NCI-H748 (cell line): Measurements from ENCODE around the gene DHX34.
"Not testable (repeated sequence)": the region's sequence is repeated elsewhere in the genome, so short reads cannot be mapped to it uniquely, and the experiment has no call there.

Experiments used
- DNase-seq: peaks from one replicate; lab custom pipeline; 2025; ENCODE audit not compliant: unreplicated experiment; lab: John Stamatoyannopoulos, UW

The DHX34 gene

DNA sequence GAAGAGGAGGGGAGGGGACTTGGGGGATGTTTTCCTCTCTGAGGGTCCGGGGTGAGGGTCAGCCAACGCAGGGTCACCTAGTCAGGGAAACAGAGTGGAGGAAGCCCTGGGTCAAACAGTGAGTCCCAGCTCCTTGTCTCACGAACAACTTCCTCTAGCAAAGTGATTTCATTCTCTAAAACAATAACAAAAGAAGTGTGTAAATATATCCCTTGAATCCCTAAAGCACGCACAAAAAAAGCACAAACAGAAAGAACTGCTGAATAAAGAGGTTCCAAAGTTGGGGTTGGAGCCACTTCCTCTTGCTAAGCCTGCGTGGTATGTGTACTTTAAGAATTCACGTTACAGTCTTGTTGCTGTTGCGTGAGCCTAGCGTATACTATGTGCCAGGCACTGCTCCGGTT, 18.6 kb upstream of the DHX34 start:
- DNase-seq = no peak

DNA sequence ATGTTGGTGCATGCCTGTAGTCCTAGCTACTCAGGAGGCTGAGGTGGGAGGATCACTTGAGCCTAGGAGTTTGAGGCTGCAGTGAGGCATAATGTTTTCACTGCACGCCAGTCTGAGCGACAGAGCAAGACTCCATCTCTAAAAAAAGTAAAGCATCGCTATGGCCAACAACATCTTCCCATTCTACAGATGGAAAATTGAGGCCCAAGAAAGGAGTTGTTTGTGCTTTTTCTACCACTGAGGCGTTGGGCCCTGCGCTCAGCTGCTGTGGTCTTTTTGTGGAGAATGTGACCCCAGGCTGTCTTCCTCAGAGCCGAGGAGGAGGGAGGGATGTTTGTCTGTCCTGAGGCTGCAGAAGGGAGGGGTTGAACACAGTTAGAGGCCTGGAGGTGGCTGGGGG, 17.6 kb upstream of the DHX34 start:
- no peak for DNase-seq

DNA sequence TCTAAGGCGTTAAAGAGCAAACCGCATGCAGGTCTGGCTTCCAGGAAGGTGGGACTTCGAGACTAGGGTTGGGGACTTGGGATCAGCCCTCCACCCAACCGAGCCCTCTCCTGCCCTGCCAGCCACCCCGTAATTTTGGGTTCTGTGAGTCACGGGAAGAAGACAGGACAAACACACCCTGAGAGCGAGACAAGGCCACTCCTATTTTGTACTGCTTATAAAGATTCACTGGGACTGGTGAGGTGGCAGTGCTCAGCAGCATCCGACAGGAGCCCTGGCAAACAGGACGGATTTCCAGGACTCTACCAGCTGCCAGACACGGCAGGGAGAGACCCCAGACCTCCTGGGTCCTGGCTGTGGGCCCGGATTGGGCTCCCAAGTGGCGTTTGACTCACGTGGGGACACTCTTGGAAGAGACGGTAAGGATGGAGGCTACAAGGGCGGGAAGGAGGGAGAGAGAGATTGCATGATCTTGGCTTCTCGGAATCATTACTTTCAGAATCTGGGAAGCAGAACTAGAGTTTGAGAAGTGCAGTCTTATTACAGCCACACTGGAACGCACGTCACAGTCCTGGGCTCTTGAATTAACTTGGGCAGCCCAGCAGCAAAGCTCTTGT, 17.1 kb upstream of the DHX34 start, which contains the start of gene C5AR2:
Gene C5AR2 (plus strand): TSS at position 245 of the 617 bp plus-strand sequence. CDS start 8,625 bp downstream, outside the sequence.
- no peak for DNase-seq

DNA sequence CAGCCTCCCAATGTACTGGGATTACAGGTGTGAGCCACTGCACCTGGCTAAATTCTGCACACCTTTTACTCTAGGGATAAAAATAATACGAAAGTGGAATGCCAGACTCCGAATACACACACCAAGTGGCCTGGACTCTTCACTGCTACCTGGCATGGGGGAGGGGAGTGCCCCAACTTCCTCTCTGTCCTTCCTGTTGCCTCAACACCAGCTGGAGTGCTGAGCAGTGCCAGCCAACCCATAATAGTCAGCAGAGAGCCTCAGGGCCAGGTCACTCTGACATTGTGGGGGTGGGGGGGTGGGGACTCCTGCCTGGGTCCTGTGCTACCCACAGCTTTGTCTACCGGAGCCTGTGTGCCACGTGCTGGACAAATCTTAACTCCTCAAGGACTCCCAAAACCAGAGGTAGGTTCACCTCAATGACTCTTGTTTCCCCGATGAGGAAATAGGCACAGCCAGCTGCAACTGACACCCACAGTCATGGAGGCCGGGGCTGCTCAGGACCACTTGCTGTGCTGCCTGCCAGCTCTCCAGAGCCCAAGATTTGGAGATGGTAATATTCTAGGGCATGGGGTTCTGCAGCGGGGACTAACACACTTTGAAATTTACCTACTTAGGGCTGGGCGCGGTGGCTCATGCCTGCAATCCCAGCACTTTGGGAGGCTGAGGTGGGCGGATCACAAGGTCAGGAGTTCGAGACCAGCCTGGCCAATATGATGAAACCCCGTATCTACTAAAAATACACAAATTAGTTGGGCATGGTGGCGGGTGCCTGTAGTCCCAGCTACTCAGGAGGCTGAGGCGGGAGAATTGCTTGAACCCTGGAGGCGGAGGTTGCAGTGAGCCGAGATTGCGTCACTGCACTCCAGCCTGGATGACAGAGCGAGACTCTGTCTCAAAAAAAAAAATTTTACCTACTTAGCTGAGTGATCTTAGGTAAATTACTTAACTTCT, 12.1 kb upstream of the DHX34 start:
- DNase-seq = not testable (repeated sequence)

DNA sequence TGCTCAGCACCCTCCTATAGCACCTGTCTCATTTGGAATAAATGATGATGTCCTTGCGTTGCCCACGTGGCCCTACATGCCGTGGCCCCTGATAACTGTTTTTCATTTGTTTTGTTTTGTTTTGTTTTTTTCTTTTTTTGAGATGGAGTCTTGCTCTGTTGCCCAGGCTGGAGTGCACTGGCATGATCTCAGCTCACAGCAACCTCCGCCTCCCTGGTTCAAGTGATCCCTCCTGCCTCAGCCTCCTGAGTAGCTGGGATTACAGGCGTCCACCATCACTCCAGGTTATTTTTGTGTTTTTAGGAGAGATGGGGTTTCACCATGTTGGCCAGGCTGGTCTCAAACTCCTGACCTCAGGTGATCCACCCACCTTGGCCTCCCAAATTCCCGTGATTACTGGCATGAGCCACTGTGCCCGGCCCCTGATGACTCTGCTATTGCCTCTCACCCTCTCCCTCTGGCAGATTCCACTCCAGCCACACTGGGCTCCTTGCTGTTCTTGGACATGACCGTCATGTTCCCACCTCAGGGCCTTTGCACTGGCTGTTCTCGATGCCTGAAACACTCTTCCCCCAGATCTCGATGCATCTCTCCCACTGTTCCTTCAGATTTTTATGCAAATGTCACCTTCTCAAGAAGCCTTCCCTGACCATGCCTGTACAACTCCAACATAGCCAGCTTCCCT, 9.8 kb upstream of the DHX34 start:
- DNase-seq = no peak

DNA sequence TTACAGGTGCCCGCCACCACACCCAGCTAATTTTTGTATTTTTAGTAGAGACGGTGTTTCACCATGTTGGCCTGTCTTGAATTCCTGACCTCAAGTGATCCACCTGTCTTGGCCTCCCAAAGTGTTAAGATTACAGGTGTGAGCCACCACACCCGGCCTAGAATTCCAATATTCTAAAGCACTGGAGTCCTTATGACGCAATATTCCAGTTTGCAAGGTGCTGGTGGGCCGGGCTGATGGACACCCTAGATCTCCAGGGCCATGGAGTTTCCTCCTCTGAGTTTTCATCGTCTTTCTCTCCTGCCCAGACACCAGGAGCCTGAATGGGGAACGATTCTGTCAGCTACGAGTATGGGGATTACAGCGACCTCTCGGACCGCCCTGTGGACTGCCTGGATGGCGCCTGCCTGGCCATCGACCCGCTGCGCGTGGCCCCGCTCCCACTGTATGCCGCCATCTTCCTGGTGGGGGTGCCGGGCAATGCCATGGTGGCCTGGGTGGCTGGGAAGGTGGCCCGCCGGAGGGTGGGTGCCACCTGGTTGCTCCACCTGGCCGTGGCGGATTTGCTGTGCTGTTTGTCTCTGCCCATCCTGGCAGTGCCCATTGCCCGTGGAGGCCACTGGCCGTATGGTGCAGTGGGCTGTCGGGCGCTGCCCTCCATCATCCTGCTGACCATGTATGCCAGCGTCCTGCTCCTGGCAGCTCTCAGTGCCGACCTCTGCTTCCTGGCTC, 8.5 kb upstream of the DHX34 start:
- no peak for DNase-seq

DNA sequence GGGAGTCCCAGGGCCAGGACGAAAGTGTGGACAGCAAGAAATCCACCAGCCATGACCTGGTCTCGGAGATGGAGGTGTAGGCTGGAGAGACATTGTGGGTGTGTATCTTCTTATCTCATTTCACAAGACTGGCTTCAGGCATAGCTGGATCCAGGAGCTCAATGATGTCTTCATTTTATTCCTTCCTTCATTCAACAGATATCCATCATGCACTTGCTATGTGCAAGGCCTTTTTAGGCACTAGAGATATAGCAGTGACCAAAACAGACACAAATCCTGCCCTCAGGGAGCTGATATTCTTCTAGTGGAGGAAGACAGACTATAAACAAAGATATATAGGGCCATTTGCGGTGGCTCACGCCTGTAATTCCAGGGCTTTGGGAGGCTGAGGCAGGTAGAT, 7.4 kb upstream of the DHX34 start:
- no peak for DNase-seq

DNA sequence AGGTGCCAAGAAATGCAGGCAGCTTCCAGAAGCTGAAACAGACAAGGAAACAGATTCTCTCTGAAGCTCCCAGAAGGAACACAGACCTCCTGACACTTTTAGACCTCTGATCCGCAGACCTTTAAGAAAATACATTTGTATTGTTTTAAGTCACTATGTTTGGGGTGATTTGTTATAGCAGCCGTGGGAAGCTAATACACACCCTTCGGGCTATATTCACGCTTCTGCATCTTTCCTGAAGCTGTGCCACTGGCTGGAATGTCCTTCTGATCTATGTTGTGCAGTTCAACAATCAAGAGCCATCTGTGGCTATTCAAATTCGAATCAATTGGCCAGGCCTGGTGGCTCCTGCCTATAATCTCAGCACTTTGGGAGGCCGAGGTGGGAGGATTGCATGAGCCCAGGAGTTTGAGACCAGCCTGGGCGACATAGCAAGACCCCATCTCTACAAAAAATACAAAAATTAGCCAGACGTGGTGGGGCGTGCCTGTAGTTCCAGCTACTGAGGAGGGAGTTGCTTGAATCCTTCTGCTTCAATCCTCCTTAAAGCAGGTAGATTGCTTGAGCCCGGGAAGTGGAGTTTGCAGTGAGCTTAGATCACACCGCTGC, 5.8 kb upstream of the DHX34 start:
- DNase-seq = no peak

DNA sequence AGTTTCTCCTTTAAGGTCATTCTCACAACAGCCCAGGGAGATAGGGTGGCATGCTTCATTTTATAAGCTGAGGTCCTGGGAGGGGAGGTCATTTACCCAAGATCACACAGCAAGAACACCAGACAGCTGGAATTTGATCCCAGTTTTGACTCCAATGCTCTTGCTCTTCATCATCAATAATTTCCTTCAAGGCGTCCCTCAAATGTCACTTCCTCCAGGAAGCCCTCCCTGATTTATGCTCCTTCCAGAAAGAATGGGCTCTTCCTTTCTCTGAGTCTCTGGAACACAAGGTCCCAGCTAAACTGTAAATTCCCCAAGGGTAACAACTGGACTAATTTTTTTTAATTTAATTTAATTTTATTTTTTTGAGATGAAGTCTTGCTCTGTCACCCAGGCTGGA, 4.7 kb upstream of the DHX34 start:
- no peak for DNase-seq

DNA sequence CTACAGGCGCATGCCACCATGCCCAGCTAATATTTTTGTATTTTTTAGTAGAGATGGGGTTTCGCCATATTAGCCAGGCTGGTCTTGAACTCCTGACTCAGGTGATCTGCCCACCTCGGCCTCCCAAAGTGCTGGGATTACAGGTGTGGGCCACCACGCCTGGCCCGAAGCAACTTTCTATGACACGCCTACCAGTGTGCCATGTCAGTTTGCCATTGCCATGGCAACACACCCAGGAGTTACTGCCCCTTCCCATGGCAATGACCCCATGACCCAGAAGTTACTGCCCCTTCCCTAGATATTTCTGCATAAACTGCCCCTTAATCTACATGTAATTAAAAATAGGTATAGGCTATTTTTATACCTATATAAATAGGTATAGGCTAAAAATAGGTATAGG, 3.1 kb upstream of the DHX34 start:
- not testable (repeated sequence) for DNase-seq

DNA sequence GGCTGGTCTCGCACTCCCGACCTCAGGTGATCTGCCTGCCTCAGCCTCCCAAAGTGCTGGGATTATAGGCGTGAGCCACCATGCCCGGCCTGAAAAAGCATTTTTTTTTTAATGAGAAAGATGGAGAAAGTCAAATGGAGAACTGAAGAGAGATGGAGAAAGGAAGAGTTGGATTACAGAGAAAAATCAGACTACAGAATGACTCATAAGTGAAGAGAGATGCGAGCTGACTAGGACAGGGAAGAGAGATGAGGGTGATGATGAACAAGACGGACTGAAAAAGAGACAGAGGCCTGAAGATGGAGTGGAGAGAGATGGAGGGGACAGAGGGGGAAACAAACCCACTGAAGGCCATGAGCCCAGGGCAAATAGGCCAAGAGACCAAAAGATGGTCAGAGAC, 1.5 kb downstream of the DHX34 start:
- no peak for DNase-seq

DNA sequence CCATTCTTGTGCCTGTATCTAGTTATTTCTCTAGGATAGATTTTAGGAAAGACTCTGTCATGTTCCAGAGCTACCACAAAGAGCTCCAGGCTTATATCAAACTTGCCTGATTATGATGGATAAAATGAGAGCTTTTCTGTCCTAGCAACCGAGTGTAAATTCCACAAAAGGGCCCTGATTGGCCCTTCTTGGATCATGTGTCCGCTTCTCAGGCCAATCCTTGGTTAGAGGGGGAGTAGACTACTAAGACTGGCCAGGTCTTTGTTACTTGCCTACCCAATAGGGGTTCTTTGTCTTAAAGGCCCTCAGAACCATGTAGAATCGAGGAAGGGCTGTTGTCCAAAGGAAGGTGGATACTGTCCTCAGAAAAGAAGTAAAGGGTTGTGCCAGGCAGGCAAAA, 2.4 kb downstream of the DHX34 start:
- DNase-seq = no peak

DNA sequence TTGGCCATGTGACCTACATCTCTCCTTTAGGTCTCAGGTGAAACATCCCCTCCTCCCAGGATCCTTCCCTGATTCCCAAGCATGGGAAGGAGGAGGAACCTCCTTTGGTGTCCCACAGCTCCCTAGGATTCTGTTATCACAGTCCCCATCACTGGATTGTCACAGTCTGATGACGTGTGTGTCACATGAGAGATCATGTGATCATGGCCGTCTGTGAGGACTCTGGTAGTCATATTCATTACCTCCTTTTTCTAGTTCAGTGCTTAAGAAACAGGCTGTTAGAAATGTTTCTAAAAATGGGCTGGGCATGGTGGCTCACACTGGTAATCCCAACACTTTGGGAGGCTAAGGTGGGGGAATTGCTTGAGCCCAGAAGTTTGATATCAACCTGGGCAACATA, 3.0 kb downstream of the DHX34 start:
- no peak for DNase-seq

DNA sequence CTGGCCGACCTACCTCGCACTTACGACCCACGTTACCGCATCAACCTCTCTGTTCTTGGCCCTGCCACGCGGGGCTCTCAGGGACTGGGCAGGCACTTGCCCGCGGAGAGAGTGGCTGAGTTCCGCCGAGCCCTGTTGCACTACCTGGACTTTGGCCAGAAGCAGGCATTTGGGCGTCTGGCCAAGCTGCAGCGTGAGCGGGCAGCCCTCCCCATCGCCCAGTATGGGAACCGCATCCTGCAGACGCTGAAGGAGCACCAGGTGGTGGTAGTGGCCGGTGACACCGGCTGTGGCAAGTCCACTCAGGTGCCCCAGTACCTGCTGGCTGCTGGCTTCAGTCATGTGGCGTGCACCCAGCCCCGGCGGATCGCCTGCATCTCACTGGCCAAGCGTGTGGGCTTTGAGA, 4.2 kb downstream of the DHX34 start:
- DNase-seq = no peak

DNA sequence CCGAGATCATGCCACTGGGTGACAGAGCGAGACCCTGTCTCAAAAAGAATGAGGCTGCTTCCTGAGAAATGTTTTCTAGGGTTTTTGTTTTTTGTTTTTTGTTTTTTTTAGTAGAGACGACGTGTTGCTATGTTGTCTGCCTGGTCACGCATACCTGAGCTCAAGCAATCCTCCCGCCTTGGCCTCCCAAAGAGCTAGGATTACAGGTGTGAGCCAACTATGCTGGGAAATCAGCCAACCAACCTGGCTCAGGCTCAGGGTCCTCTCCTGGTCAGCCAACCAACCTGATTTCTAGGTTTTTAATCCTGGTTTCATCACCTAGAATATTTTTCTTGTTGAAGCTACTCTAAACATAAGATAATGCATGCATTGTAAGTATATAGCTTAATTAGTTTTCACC, 7.8 kb downstream of the DHX34 start:
- no peak for DNase-seq

DNA sequence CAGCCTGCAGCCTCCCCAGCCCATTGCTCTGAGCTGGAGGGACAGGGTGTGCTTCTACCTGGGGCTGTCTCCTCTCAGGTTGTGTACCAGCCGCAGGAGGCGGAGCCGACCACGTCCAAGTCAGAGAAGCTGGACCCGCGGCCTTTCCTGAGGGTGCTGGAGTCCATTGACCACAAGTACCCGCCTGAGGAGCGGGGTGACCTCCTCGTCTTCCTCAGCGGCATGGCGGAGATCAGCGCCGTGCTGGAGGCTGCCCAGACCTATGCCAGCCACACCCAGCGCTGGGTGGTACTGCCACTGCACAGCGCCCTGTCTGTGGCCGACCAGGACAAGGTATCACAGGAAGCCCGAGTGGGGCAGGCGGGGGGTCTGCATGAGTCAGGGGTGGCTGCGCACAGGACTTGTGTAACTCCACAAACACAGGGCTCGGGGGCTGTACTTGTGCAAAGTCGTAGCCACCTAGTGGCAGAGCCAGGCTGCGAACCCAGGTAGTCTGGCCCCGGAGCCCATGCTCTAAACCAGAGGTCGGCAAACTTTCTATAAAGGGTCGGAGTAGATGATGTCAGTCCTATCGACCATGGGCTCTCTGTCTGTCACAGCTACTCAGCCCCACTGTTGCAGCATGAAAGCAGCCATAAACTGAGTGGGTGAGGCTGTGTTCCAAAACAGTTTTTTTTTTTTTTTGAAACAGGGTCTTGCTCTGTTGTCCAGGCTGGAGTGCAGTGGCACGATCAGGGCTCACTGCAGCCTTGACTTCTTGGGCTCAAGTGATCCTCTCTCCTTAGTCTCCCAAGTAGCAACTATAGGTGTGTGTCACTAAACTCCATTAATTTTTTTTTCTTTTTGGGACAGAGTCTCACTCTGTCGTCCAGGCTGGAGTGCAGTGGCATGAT, 8.9 kb downstream of the DHX34 start:
- DNase-seq = no peak

DNA sequence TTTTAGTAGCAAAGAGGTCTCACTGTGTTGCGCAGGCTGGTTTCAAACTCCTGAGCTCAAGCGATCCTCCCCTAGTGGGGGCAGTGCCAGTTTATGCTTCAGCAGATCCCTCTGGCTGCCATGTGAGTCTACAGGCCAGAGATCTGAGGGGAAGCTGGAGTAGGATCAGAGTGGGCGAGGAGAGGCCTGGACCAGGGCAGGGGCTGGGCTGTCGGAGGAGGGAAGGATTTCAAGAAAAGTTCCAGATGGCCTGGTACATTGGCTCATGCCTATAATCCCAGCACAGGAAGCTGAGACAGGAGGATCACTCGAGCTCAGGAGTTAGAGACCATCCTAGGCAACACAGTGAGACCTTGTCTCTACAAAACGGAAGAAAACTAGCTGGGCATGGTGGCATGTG, 9.8 kb downstream of the DHX34 start:
- DNase-seq = no peak

DNA sequence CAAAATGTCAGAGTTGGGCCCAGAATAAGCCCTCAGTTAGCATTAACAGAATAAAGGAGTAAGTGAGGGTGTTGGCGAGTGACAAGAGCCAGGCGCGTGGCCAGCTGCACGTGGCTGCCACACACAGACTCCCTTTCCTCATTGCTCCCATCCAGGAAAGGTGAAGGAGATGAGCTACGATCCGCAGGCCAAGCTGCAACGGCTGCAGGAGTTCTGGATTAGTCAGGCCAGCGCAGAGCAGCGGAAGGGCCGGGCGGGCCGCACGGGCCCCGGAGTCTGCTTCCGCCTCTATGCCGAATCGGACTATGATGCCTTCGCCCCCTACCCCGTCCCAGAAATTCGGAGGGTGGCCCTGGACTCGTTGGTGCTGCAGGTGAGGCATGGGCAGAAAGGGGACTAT, 13.2 kb downstream of the DHX34 start:
- DNase-seq = no peak

DNA sequence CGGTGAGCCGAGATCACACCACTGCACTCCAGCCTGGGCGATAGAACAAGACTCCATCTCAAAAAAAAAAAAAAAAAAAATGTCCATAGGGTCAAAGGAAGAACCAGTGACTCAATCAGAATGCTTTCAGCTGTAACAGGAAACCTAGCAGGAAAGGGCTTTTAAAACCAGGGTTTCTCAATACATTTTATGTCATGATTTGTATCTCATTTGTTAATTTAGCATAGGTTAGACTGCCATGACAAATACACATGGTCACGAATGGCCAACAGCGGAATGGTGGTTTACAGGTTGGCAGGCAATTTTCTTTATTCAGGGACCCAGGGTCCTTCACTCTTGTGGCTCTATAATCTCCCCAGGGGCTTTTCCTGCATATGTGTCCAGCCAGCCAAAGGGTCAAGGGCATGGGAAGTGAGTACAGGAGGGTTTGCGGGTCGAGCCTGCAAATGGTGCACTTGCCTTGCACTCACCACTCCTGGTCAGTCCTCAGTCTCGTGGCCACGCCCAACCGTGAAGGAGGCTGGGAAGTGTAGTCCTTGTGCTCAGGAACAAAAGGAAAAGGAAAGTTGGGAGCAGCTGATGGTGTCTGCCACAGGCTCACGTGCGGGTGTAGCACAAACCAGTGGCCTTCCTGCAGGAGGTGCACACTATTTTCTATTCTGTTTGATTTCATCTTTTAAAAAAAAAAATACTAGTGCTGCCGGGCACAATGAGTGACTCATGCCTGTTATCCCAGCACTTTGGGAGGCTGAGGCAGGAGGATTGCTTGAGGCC, 14.8 kb downstream of the DHX34 start:
- peak; percentile 11 for DNase-seq
